HG03354 (cell line): ENCODE measurements around the gene MAD1L1.
"Not testable (repeated sequence)": the region's sequence is repeated elsewhere in the genome, so short reads cannot be mapped to it uniquely, and the experiment has no call there.

ENCODE experiments used
- ATAC-seq: cut with Tn5 transposase; IDR thresholded peaks from one replicate; pipeline ENCODE4 v1.9.1; 2021; ENCODE audit warnings: mild to moderate bottlenecking; ENCODE audit not compliant: unreplicated experiment, poor library complexity, severe bottlenecking

Gene MAD1L1

DNA sequence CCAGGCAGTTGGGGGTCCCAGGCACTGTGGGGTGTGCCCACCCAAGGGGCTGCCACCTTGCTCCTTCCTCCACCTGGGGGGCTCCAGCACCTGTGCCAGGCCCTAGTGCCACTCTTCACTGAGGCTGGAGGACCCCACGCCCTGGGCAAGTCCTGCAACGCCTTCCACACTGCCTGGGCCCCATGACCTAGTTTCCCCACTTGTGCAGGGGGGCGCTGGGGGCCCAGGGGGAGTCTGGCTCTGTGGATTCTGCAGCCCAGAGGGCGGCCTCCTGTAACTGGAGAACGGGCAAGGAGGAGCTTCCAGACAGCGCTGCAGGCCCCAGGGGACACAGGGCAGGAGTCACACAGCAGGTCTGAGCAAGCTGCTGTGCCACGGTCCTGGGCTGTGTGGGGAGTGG, 416.3 kb downstream of the MAD1L1 start:
- not testable (repeated sequence) for ATAC-seq

DNA sequence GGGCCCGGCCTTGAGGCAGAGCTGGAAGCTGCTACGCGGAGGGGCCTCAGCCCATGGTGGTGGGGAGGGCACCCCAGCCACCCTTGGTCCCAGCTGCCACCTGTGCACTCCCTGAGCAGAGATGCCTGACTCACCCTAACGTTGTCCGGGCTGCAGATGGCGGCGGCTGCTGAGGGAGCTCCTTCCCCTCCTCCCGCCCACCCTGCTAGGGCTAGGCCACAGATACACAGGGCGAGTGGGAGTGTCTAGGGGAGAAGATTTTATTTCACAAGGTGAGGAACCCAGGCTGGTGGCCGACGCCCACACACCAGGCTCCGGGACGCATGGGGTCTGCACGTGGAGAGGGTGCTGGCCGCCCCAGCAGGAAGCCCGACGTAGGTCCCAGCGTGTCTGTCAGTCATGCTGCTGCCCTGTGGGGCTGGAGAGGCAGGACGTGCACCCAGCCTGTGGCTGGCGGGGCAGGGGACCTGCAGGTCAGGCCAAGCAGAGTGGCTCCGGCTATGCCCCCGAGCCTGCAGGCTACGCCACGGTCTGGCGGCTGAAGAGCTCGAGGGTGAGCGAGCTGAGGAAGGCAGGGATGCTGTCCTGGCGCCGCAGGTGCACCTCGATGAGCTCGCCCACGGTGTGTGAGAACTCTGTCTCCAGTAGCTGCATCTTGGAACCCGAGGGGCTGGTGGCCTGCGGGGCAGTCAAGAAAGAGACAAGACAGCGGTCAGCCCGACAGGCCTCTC, 417.0 kb downstream of the MAD1L1 start:
- not testable (repeated sequence) for ATAC-seq

DNA sequence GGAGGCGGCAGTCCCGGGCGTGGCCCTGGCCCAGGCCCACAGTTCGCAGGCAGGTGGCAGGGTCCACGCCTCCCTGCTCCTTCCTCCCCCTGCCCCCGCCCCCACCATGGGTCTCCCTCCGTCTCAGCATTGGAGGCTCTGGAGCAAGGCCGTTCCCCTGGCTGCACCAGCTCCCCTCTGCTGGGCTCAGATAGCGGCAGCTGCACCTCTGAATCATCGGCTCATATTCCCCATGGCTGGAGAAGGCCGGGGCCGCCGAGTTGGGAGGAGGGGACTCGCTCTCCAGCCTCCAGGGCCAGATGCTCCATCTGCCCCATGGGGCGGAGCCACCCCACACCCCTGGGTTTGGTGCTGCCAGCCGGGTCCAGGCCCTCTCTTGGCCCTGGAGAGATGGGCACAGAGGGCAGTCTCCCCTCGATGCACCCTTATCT, 417.7 kb downstream of the MAD1L1 start:
- ATAC-seq, result no peak

DNA sequence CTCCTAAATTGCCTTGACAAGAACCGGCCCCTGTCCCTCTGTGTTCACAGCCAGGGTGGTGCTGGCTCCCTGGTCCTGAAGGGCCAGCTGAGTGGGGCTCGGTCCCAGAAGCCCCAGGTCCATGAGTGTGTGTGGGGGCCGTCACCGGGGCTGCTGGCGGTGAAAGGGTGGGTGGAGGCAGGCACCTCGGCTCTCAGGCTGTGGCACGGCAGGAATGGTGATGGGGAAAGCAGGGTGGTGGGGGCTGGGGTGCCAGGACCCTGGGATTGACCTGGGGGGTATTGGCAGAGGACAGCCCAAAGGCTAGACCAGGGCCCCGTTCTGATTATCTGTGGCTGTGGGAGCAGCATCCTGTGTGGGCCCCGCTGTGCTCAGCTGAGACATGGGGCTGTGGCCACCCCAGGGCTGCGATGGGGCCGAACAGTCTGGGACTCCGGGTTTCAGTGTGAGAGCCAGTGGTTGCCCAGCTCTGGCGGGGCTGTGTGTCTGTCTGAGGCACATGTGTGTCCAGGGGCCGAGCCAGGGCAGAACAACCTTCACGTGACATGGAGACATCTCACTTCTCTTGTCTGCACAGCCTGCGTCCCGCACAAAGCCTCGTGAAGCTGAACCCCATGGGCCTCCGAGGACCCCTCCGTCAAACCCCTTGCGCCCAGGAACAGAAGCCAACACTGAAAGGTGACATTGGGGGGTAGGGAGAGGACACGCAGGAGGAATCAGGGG, 418.5 kb downstream of the MAD1L1 start:
- no peak for ATAC-seq

DNA sequence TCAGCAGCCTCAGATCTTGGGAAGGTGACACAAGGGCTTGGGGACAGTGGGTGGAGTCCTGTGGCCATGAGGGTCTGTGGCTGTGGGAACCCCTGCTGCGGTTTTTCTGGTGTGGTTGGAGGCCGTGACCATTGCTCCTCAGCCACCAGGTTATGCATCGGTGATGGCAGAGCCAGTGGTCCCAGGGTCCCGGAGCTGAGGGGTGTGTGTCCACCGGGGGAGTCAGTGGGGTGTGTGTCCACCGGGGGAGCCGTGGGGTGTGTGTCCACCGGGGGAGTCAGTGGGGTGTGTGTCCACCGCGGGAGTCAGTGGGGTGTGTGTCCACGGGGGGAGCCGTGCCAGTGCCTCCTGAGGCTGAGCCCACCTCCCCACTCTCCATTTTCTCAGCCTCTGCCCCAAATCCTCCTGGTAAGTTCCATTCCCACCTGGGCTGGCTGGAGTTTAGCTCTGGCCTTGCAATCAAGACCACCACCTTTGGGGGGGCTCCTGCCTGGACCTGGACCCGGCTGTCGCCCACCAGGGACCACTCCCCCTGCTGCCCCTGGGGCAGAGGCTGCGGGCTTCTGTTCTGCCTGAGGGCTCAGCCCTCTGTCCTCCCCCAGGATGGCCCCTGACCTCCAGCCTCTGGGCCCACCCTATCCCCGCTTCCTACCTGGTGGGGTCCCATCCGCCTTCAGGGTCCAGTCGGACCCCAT, 419.2 kb downstream of the MAD1L1 start:
- ATAC-seq, result no peak

DNA sequence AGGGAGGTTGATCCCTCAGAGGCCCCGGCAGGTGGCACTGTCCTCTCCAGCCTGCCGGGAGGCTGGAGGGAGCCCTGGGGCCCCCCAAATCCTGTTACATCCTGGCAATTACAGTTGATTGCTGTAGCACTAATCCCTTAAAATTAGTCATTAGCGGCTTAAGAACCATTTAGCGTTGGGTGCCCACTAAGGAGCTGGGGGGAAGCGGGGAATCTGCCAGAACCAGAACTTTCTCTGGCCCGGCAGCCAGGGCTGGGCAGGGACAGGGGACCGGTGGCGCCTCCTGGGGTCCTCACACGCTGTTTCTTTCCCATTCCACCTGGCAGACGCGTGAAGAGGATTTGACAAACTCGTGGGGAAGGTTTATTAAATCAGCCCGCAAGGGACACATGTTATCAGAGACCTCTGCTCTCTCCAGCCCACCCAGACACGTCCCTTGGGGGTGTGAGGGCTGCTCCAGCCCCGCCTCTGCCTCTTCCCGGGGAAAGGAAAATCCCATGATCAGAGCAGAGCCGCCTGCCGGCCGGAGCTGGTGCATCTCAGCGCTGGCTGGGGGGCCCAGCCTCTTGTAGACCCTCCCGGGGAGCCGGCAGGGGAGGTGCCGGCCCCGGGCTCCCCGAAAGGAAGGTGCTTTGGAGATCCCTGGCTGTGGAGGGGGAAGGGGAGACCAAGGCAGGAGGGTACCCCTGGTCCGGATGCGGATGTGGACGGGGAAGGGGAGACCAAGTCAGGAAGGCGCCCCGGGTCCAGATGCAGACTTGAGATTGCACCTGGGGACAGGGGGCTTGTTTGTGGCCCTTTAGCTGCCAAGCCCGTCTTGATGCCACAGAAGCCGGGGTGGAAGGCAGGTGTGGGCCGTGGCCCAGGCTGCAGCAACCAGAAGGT, 420.0 kb downstream of the MAD1L1 start:
- ATAC-seq, result no peak

DNA sequence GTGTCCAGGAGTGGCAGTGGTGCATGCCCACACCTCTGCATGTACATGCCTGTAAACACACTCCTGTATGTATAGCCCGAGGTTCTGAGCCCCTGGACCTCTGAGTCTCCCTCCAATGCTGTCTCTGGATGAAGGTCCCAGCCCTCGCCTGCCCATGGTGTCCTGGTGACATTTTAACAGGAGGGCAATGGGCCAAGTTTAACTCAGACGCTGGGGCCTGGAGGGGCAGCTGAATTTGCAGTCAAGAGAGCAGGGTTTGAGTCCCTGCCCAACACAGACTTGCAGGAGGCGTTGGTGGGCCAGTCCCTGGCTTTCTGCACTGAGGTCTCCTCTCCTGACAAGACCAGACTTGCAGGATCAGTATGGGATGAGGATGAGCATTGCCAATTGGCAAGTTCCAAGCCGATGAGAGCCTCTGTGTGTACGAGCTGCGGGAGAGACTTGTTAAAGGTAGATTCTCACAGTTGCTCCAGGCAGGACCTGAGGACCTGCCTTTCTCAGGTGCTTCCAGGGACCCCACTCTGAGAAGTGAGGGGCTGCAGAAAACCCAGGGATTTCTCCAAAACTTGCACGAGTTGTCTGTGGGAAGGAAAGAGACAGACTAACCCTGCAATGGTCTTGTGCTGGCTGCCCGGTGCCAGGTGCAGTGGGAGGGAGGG, 420.8 kb downstream of the MAD1L1 start:
- no peak for ATAC-seq

DNA sequence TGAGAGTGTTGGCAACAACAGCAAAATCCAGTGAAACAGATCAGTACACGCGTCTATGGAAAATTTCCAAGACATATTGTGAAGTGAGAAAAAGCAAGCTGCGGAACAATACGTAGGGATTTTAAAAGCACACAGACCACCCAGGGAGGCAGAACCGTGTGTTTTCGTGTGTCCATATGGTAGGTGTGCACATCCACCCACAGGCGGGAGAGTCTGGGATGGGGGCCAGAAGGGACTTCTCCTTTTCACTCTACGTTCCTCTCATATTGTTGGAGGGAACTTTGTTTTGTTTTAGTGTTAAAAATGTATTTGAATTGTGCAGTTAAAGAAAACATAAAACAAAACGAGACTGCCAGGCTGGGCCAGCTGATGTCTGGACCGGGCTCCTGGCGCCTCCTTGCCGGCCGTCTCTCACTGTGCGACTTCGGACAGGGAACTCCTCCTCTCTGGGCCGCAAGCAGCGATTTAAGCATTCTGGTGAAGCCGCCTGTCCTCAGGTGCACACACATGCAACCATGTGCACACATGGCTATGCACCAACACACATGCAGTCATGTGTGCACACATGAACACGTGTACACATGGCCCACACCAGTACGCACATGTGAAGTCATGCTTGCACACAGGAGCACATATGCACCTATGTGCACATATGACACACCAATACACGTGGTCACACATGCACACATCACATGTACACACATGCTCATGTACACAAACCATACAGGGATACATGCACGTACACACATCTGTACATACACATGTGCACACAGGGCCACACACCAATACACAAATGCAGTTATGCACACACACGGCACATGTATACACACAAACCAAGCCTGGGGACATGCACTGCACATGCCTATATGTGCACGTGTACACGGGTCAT, 421.5 kb downstream of the MAD1L1 start:
- no peak for ATAC-seq

DNA sequence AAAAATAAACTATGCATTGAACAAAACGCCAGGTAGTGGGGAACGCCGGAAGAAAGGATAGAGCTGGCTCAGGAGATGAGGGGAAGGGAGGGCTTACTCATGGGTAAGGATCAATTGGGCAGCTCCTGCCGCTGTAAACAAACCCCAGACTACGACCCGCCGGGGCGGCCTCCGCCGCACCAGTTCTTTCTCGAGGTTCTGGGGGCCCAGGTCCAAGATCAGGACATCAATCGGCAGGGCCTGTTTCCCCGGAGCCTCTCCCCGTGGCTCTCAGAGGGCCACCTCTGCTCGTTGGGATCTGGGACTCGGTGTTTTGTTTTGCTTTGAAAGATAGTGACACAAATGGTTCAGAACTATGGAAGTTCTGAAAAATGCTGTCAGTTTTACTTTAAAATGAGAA, 422.2 kb downstream of the MAD1L1 start:
- ATAC-seq, result no peak

DNA sequence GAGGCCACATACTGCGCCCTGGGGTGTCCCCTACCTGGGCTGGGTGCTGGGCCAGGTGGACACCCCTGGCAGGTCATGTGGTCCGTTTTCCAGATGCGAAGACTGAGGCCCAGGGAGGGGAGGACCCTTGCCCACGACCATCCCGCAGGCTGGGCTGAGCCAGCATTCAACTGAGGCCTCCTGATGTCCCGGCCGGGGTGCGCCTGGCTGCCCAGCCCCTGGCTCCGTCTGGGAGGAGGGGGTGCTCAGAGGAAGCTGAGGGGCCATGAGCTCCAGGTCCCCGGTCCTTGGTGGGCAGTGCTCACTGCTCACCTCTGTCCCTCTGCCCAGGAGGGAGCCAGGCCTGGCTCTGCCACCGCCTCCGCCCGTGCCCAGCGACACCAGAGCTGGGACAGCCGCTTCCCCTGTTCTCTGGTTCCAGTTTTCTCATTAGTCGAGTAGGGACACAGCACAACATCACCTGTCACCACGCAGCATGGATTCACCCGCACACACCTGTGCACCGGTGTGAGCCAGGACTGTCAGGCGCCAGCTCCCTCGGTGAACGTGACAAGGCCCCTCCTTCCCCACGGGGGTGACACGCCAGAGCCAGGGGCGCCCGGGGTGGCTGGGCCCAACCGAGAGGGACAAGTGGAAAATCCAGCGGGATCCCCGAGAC, 423.0 kb downstream of the MAD1L1 start:
- no peak for ATAC-seq

DNA sequence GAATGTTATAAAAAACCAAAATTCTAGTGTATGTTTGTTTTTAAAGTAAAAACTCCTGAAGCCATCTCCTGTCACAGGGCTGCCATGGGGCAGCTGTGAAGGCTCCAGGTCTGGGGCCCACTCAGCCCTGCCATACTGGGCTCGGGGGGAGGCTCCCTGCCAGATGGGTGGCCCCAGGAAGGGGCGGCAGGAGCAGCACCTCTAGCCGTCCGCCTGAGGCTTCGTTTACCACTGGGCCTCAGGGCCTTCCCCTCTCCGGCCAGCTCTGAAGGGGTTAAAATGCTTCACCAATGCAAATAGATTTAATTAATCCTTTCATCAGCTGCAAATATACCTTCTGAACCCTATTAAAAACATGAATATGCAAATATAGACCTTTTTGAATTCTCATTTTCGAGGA, 423.7 kb downstream of the MAD1L1 start:
- ATAC-seq, result no peak

DNA sequence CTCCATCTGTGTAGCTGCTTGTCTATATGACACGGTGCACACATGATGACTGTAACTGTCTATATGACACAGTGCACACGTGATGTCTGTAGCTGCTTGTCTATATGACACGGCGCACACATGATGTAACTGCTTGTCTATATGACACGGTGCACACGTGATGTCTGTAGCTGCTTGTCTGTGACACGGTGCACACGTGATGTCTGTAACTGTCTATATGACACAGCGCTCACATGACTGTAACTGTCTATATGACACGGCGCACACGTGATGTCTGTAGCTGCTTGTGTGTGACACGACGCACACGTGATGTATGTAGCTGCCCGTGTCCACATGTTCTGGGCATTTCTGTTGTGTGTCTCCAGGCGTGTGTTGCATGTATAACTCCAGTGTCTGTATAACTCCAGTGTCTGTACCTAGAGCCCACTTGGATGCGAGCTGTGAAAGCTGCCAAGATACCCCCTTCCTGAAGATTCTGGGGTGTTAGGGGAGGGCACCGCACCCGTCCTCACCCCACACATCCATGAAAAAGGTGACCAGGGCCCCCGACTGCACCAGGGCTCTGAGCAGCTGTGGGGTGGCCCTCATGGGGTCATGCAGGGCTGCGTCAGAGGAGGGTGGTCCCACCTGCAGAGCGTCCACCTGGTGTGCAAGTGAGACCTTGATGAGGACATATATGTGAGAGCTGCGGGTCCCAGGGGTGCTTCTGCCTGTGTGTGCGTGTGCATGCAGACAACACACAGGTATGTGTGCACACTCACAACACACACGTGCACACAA, 424.7 kb downstream of the MAD1L1 start:
- ATAC-seq, result no peak

DNA sequence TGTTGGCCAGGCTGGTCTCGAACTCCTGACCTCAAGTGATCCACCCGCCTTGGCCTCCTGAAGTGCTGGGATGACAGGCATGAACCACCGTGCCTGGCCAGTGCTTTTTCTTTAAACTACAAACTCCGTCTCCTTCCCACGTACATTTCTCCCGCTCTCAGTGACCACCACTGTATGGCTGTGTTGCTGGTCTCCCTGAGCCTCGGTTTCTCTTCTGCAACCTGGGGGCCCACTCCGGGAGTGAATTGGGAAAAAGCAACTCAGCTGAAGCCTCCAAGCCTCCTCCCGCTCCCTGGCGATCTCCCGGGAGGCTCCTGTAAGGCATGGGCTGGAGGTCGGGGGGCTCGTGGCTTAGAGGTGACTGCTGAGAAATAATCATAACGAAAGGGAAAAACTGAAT, 426.4 kb downstream of the MAD1L1 start:
- no peak for ATAC-seq

DNA sequence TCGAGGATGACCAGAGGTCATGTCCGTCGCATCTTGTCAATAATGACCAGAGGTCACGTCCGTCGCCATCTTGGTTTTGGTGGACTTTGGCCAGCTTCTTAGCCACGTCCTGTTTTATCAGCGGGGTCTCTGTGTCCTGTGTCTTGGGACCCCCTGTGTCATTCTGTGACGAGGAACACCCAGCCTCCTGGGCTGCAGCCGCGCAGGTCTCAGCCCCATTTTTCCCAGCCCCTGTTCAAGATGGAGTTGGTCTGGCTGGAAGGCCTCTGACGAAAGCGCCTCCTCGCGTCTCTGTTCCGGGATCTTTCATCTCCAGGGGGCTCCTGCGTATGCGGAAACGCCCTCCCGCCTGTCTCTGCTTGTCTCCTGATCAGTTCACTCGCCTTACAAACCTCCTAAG, 428.4 kb downstream of the MAD1L1 start:
- no peak for ATAC-seq

DNA sequence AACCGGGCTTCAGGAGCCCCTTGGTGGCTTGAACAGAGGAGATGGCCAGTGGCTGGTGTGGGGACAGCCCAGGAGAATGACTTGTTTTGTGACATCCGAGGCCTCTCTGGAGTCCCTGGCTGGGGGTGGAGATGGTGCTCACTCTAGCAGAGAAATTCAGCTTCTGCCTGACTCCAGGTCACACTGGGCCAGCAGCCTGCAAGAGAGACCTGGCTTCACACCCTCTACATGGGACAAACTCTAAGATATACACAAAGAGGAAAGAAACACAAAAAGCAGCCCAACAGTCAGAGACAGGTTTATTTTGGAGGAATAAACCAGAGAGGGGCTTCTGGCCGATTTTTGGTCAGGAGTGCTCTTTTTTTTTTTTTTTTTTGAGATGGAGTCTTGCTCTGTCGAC, 429.8 kb downstream of the MAD1L1 start:
- no peak for ATAC-seq

DNA sequence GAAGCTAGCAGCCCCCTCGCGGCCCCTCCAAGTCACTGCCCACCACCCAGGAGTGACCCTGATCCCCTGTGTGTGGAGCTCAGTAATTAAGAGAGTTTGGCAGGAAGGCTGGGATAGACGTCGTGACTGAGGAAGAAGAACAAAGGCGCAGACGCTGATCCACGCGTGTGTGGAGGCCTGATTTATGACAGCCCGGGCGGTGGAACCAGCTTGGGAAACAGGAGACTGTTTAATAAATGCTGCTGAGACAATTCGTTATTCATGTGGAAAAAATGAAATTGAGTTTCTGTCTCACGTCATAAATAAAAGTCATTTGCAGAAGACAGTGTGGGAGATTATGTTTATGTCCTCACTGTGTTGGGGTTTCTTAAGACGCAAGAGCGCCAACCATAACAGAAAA, 431.8 kb downstream of the MAD1L1 start:
- ATAC-seq, result no peak

DNA sequence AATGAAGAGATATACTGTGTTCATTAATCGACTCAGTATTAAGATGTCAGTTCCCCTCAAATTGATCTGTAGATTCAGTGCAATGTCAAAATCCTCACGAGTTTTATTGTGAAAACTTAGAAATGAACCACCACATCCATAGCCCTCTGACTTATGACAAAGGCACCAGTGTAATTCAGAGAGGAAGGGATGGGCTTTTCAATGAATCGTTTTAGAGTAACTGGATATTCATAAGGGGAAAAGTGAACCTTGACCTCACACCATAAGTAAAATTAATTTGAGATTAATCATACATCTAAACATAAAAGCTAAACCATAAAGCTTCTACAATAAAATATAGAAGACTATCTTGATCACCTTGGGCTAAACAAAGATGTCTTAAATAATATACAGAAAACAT, 434.6 kb downstream of the MAD1L1 start:
- no peak for ATAC-seq
